Liver (tissue), 9 donors: ENCODE measurements around the gene ZDHHC14. TPM values are rescaled to one million over a fixed set of nuclear protein-coding genes. Genes with fewer than 3 reads are reported as not detected.

Experiments
- DNase-seq: peaks from one replicate; pipeline ENCODE4 v3.0.0-alpha.2; 2017; ENCODE audit warnings: low spot score
- H3K27ac ChIP-seq, 2 donors: one replicate each; pipeline ENCODE4 v1.7.0; 2013; ENCODE audit warnings: inconsistent platforms in 2 of 2, low read length in 2 of 2, control low read depth in 1 of 2, low read depth in 1 of 2, mild to moderate bottlenecking in 1 of 2
- H3K27me3 ChIP-seq, 4 donors: one replicate each; pipeline versions ENCODE4 v1.6.1 to v1.7.0; 2013; ENCODE audit warnings: low read length in 3 of 4, inconsistent platforms in 1 of 4, mild to moderate bottlenecking in 1 of 4, moderate library complexity in 1 of 4; ENCODE audit not compliant: control insufficient read depth in 4 of 4, insufficient read depth in 4 of 4
- H3K36me3 ChIP-seq, 4 donors: one replicate each; pipeline versions ENCODE4 v1.6.1 to v1.7.0; 2013; ENCODE audit warnings: low read length in 3 of 4, mild to moderate bottlenecking in 3 of 4, low read depth in 1 of 4, moderate library complexity in 1 of 4; ENCODE audit not compliant: control insufficient read depth in 4 of 4, insufficient read depth in 3 of 4
- H3K4me1 ChIP-seq, 4 donors: one replicate each; pipeline versions ENCODE4 v1.6.1 to v1.7.0; 2013; ENCODE audit warnings: low read length in 3 of 4, mild to moderate bottlenecking in 3 of 4, moderate library complexity in 1 of 4; ENCODE audit not compliant: control insufficient read depth in 4 of 4, insufficient read depth in 4 of 4
- H3K4me3 ChIP-seq, 3 donors: one replicate each; pipeline versions ENCODE4 v1.6.1 to v1.7.0; 2013; ENCODE audit warnings: low read length in 3 of 3, control low read depth in 1 of 3, low read depth in 1 of 3, mild to moderate bottlenecking in 1 of 3
- H3K9ac ChIP-seq, 2 donors: one replicate each; pipeline ENCODE4 v1.7.0; 2013; ENCODE audit warnings: low read length in 2 of 2, mild to moderate bottlenecking in 2 of 2, moderate library complexity in 2 of 2, control low read depth in 1 of 2, low read depth in 1 of 2
- H3K9me3 ChIP-seq, 4 donors: one replicate each; pipeline versions ENCODE4 v1.6.1 to v1.7.0; 2013; ENCODE audit warnings: low read length in 3 of 4; ENCODE audit not compliant: control insufficient read depth in 4 of 4
- EGR1 ChIP-seq, 2 donors: IDR thresholded peaks; 2 replicates each; pipeline ENCODE4 v1.6.1; 2016 to 2018; ENCODE audit warnings: antibody characterized with exemption in 2 of 2, low read depth in 2 of 2
- FOXA1 ChIP-seq: IDR thresholded peaks from 2 replicates; pipeline ENCODE4 v1.6.1; 2016; ENCODE audit warnings: antibody characterized with exemption
- FOXA2 ChIP-seq: IDR thresholded peaks from 2 replicates; pipeline ENCODE4 v1.6.1; 2016; ENCODE audit warnings: antibody characterized with exemption
- GABPA ChIP-seq, 2 donors: IDR thresholded peaks in 1 of 2; conservative IDR thresholded peaks in 1 of 2; 2 replicates each; pipeline ENCODE4 v1.6.1; 2016; ENCODE audit warnings: antibody characterized with exemption in 2 of 2, mild to moderate bottlenecking in 1 of 2, moderate library complexity in 1 of 2
- HNF4A ChIP-seq, 2 donors: conservative IDR thresholded peaks; 2 replicates each; pipeline ENCODE4 v1.6.1; 2016; ENCODE audit warnings: antibody characterized with exemption in 2 of 2, mild to moderate bottlenecking in 2 of 2
- HNF4G ChIP-seq: IDR thresholded peaks from 2 replicates; pipeline ENCODE4 v1.6.1; 2016; ENCODE audit warnings: antibody characterized with exemption
- JUND ChIP-seq, 2 donors: IDR thresholded peaks; 2 replicates each; pipeline ENCODE4 v1.6.1; 2016; ENCODE audit warnings: antibody characterized with exemption in 2 of 2
- NR2F2 ChIP-seq: IDR thresholded peaks from 2 replicates; pipeline ENCODE4 v1.6.1; 2016; ENCODE audit warnings: antibody characterized with exemption
- RAD21 ChIP-seq, 2 donors: IDR thresholded peaks; 2 replicates each; pipeline ENCODE4 v1.6.1; 2016; ENCODE audit warnings: antibody characterized with exemption in 2 of 2, mild to moderate bottlenecking in 2 of 2
- RXRA ChIP-seq, 2 donors: IDR thresholded peaks; 2 replicates each; pipeline ENCODE4 v1.6.1; 2017 to 2018; ENCODE audit warnings: antibody characterized with exemption in 2 of 2, mild to moderate bottlenecking in 1 of 2
- SP1 ChIP-seq: IDR thresholded peaks from 2 replicates; pipeline ENCODE4 v1.6.1; 2018; ENCODE audit warnings: antibody characterized with exemption, mild to moderate bottlenecking
- TAF1 ChIP-seq: conservative IDR thresholded peaks from 2 replicates; pipeline ENCODE4 v1.6.1; 2016; ENCODE audit warnings: antibody characterized with exemption, mild to moderate bottlenecking
- YY1 ChIP-seq: IDR thresholded peaks from 2 replicates; pipeline ENCODE4 v1.6.1; 2016; ENCODE audit warnings: antibody characterized with exemption, mild to moderate bottlenecking
- WGBS: extraction: QIAGEN DNeasy Blood & Tissue Kit; methylation state at CpG from one replicate; pipeline ENCODE4 v1.1.7; 2013; 5-methylcytosine and 5-hydroxymethylcytosine counted together
- polyA plus RNA-seq, 2 donors: library from polyadenylated mRNA; stranded (reverse) in 1 of 2; unstranded in 1 of 2; fragments of 200-250 nt in 1 of 2; fragments of >200 nt in 1 of 2; fragmentation: Nextera tagmentation in 1 of 2; extraction: Ambion mirVana in 1 of 2; gene quantifications; one replicate each; pipeline versions ENCODE4 v1.2.1 to v1.2.3, GENCODE V29; 2013 to 2015
- total RNA-seq, 2 donors: library from RNA; depleted of rRNA; stranded (reverse); fragments of >200 nt; gene quantifications; one replicate each; pipeline ENCODE4 v1.2.3, GENCODE V29; 2014
- TF ChIP-seq, protein P1 (sequence below): IDR thresholded peaks from 2 replicates; pipeline ENCODE4 v1.6.1; 2016; ENCODE audit warnings: antibody characterized with exemption
- TF ChIP-seq, protein P2 (sequence below): IDR thresholded peaks from 2 replicates; pipeline ENCODE4 v1.6.1; 2016; ENCODE audit warnings: antibody characterized with exemption
- TF ChIP-seq, protein P3 (sequence below): fragments of 150-350 bp; IDR thresholded peaks from 2 replicates; pipeline ENCODE4 v1.5.1; 2017; ENCODE audit warnings: improper control_type of control experiment, low read depth, low read length; ENCODE audit not compliant: missing input control
- TF ChIP-seq, protein P4 (sequence below): IDR thresholded peaks from 2 replicates; pipeline ENCODE4 v1.6.1; 2016; ENCODE audit warnings: antibody characterized with exemption, mild to moderate bottlenecking
- TF ChIP-seq, protein P5 (sequence below): IDR thresholded peaks from 2 replicates; pipeline ENCODE4 v1.6.1; 2016; ENCODE audit warnings: antibody characterized with exemption
- donor health status: healthy.
- donor health status: healthy.
- donor health status: healthy.
- donor health status: healthy.
- donor health status: healthy.

ZDHHC14 gene
- total and polyA plus RNA-seq, 4 donors = 4.4 to 11.7 (median 8.4) TPM

DNA sequence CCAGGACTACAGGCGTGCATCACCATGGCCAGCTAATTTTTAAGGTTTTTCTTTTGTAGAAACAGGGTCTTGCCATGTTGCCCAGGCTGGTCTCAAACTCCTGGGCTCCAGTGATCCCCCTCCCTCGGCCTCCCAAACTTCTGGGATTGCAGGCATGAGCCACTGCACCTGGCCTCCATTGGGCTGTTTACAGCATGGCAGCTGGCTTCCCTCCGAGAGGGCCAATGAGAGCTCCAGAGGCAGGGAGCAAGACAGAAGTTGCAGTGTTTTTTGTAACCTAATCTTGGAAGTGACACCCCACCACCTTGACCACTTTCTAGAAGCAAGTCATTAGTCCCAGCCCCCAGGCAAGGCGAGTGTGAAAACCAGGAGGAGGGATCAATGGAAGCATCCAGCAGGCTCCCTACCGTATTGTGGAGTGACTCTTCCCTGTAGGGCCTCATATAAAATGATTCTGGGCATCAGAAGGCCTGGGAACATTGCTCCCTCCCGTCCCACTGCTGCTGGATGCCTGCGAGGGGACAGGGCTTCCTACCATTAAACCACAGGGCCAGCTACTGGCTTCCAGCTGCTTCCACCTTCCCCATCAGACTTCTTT is 144.4 kb downstream of the ZDHHC14 start:
- Histone ChIP-seq H3K4me1 (peaks cover 4 to 45% (median 35%) of the 10 kb centered on the region in 4 donors), H3K36me3 (no peaks in the 10 kb centered on the region), H3K4me3 (no peak overlapping the region), H3K9ac (peak overlapping the region in 1 of 2 donors; percentile 10), H3K27me3 (no peaks in the 10 kb centered on the region), H3K9me3 (no peaks in the 10 kb centered on the region), H3K27ac (peak overlapping the region; percentile 68 to 86)
- DNase-seq = no peak
- 97% methylated on average over 7 of the region's 7 CpGs for WGBS
- no peak for TF ChIP-seq EGR1 (IDR thresholded peaks at IDR 0.05; ENCODE audit: low read depth in 2 of 2)
- peak; percentile 3 for TF ChIP-seq HNF4G

DNA sequence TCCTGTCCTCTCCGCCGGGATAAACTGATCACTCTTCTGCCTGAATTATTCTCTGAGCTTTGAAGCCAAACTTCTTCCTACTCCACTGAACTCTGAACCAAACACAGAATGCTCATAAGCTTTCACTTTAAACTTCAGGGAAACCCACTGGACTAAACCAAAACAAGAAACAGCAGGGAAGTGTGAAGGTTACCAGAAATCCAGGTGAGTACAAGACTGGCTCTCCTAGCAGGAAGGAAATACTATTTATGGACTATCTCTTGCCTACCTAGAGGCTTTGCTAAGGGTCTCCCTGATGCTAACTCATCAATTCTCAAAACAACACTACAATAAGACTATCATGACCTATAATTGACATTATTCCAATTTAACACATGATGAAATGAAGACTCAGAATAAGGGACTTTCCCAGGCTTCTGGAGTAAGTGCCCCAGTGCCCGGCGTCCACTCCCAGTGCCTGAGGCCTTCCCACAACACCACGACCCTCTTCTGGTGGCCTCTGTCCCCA is 145.0 kb downstream of the ZDHHC14 start:
- peak overlapping the region; percentile 68 to 86 for H3K27ac ChIP-seq
- TF ChIP-seq SP1 = peak; percentile 34
- peak in 1 of 2 donors; percentile 36 for TF ChIP-seq HNF4A (conservative IDR thresholded peaks at IDR 0.05)
- TF ChIP-seq GABPA (IDR thresholded peaks at IDR 0.05 in 1 of 2, conservative IDR thresholded peaks at IDR 0.05 in 1 of 2) = no peak
- TF ChIP-seq, protein P1, sequence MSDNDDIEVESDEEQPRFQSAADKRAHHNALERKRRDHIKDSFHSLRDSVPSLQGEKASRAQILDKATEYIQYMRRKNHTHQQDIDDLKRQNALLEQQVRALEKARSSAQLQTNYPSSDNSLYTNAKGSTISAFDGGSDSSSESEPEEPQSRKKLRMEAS = no peak
- peak overlapping the region in 1 of 2 donors; percentile 10 for H3K9ac ChIP-seq
- no peaks in the 10 kb centered on the region for H3K9me3 ChIP-seq
- H3K4me1 ChIP-seq = peaks cover 4 to 49% (median 39%) of the 10 kb centered on the region in 4 donors
- WGBS = 48% methylated on average over 5 of the region's 5 CpGs
- H3K36me3 ChIP-seq = no peaks in the 10 kb centered on the region
- no peaks in the 10 kb centered on the region for H3K27me3 ChIP-seq
- H3K4me3 ChIP-seq = no peak overlapping the region
- no peak for DNase-seq

DNA sequence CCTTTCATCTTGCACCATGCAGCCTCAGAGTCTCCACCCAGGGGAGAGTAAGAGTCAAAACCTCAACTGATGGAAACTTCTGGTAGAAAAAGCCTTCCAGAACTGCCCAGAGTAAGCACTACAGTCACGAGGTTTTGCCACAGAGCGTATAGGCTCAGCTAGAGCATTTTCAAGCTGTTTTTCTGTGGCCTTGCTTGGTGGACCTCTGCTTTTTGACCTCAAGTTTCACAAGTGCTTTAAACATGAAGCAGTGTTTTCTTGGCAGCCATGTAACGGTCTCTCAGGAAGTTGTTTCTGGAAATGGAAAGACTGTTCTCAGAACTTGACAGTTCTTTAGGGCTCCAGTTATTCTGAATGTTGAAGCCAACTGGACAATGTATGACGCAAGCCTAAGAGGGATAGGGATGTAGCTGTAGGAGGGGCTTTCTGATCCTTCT is 146.5 kb downstream of the ZDHHC14 start:
- whole genome bisulfite sequencing = 37% methylated on average over 4 of the region's 4 CpGs
- H3K27ac ChIP-seq = peak overlapping the region; percentile 68 to 86

More for the DNA sequence above, 146.5 kb downstream of the ZDHHC14 start:
- peaks cover 12 to 60% (median 50%) of the 10 kb centered on the region in 4 donors for H3K4me1 ChIP-seq
- no peaks in the 10 kb centered on the region for H3K27me3 ChIP-seq
- TF ChIP-seq RXRA (IDR thresholded peaks at IDR 0.05) (peak; percentile 28 to 60), FOXA2 (no peak), JUND (IDR thresholded peaks at IDR 0.05) (peak in 1 of 2 donors; percentile 13), NR2F2 (peak; percentile 87), YY1 (peak; percentile 72), GABPA (IDR thresholded peaks at IDR 0.05 in 1 of 2, conservative IDR thresholded peaks at IDR 0.05 in 1 of 2) (no peak), SP1 (peak; percentile 63), FOXA1 (no peak), EGR1 (IDR thresholded peaks at IDR 0.05; ENCODE audit: low read depth in 2 of 2) (no peak), HNF4G (no peak), RAD21 (IDR thresholded peaks at IDR 0.05) (peak; percentile 43 to 57), TAF1 (no peak), HNF4A (conservative IDR thresholded peaks at IDR 0.05) (peak; percentile 57 to 65)
- TF ChIP-seq, protein P2, sequence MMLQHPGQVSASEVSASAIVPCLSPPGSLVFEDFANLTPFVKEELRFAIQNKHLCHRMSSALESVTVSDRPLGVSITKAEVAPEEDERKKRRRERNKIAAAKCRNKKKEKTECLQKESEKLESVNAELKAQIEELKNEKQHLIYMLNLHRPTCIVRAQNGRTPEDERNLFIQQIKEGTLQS = peak; percentile 45
- TF ChIP-seq, protein P1 = peak; percentile 81
- TF ChIP-seq, protein P3, sequence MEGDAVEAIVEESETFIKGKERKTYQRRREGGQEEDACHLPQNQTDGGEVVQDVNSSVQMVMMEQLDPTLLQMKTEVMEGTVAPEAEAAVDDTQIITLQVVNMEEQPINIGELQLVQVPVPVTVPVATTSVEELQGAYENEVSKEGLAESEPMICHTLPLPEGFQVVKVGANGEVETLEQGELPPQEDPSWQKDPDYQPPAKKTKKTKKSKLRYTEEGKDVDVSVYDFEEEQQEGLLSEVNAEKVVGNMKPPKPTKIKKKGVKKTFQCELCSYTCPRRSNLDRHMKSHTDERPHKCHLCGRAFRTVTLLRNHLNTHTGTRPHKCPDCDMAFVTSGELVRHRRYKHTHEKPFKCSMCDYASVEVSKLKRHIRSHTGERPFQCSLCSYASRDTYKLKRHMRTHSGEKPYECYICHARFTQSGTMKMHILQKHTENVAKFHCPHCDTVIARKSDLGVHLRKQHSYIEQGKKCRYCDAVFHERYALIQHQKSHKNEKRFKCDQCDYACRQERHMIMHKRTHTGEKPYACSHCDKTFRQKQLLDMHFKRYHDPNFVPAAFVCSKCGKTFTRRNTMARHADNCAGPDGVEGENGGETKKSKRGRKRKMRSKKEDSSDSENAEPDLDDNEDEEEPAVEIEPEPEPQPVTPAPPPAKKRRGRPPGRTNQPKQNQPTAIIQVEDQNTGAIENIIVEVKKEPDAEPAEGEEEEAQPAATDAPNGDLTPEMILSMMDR = no peak
- TF ChIP-seq, protein P4, sequence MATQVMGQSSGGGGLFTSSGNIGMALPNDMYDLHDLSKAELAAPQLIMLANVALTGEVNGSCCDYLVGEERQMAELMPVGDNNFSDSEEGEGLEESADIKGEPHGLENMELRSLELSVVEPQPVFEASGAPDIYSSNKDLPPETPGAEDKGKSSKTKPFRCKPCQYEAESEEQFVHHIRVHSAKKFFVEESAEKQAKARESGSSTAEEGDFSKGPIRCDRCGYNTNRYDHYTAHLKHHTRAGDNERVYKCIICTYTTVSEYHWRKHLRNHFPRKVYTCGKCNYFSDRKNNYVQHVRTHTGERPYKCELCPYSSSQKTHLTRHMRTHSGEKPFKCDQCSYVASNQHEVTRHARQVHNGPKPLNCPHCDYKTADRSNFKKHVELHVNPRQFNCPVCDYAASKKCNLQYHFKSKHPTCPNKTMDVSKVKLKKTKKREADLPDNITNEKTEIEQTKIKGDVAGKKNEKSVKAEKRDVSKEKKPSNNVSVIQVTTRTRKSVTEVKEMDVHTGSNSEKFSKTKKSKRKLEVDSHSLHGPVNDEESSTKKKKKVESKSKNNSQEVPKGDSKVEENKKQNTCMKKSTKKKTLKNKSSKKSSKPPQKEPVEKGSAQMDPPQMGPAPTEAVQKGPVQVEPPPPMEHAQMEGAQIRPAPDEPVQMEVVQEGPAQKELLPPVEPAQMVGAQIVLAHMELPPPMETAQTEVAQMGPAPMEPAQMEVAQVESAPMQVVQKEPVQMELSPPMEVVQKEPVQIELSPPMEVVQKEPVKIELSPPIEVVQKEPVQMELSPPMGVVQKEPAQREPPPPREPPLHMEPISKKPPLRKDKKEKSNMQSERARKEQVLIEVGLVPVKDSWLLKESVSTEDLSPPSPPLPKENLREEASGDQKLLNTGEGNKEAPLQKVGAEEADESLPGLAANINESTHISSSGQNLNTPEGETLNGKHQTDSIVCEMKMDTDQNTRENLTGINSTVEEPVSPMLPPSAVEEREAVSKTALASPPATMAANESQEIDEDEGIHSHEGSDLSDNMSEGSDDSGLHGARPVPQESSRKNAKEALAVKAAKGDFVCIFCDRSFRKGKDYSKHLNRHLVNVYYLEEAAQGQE = peak; percentile 29
- TF ChIP-seq, protein P5, sequence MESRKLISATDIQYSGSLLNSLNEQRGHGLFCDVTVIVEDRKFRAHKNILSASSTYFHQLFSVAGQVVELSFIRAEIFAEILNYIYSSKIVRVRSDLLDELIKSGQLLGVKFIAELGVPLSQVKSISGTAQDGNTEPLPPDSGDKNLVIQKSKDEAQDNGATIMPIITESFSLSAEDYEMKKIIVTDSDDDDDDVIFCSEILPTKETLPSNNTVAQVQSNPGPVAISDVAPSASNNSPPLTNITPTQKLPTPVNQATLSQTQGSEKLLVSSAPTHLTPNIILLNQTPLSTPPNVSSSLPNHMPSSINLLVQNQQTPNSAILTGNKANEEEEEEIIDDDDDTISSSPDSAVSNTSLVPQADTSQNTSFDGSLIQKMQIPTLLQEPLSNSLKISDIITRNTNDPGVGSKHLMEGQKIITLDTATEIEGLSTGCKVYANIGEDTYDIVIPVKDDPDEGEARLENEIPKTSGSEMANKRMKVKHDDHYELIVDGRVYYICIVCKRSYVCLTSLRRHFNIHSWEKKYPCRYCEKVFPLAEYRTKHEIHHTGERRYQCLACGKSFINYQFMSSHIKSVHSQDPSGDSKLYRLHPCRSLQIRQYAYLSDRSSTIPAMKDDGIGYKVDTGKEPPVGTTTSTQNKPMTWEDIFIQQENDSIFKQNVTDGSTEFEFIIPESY = peak; percentile 25
- no peak for DNase-seq
- no peaks in the 10 kb centered on the region for H3K9me3 ChIP-seq
- no peaks in the 10 kb centered on the region for H3K36me3 ChIP-seq
- no peak overlapping the region for H3K4me3 ChIP-seq
- H3K9ac ChIP-seq = no peak overlapping the region
